H54 (cell line): ENCODE results near the gene NPAS3.

Source experiments
- DNase-seq: peaks from one replicate; pipeline ENCODE4 v3.0.0; 2011; ENCODE audit warnings: low spot score, mixed read lengths; ENCODE audit not compliant: insufficient read length
- FAIRE-seq: peaks from 3 replicates; lab custom pipeline; 2011; peaks lifted over from hg19 to GRCh38; lab: Jason Lieb, UNC
- POLR2A ChIP-seq: IDR thresholded peaks from 2 replicates; pipeline ENCODE4 v1.6.1; 2011; ENCODE audit warnings: low read depth, mild to moderate bottlenecking, low read length

Gene NPAS3

GRCh38 chr14:33510063-33510481 is 571.4 kb downstream of the NPAS3 start:
- no peak for FAIRE-seq
- no peak for DNase-seq
- no peak for TF ChIP-seq POLR2A

GRCh38 chr14:33510991-33511390 is 572.3 kb downstream of the NPAS3 start:
- no peak for TF ChIP-seq POLR2A
- no peak for FAIRE-seq
- DNase-seq = no peak

GRCh38 chr14:33511851-33512640 is 573.4 kb downstream of the NPAS3 start:
- TF ChIP-seq POLR2A = no peak
- no peak for FAIRE-seq
- no peak for DNase-seq

- TF ChIP-seq POLR2A = no peak
- FAIRE-seq (no peak), DNase-seq (no peak)
These were observed 576.8 kb downstream of the NPAS3 start for GRCh38 chr14:33515441-33515840.

GRCh38 chr14:33515899-33516298 is 577.2 kb downstream of the NPAS3 start:
- DNase-seq (no peak), FAIRE-seq (no peak)
- TF ChIP-seq POLR2A = no peak

- FAIRE-seq = no peak
These were observed 578.3 kb downstream of the NPAS3 start for GRCh38 chr14:33516898-33517436.

GRCh38 chr14:33521192-33521591 is 582.5 kb downstream of the NPAS3 start:
- no peak for TF ChIP-seq POLR2A
- no peak for DNase-seq
- no peak for FAIRE-seq

More at GRCh38 chr14:33516898-33517436, 578.3 kb downstream of the NPAS3 start:
- TF ChIP-seq POLR2A = no peak
- DNase-seq = no peak

GRCh38 chr14:33524244-33524643 is 585.6 kb downstream of the NPAS3 start:
- TF ChIP-seq POLR2A = no peak
- FAIRE-seq (no peak), DNase-seq (no peak)

- no peak for TF ChIP-seq POLR2A
- FAIRE-seq (no peak), DNase-seq (no peak)
These were observed 586.9 kb downstream of the NPAS3 start for GRCh38 chr14:33525626-33526025.

GRCh38 chr14:33527023-33527634 is 588.5 kb downstream of the NPAS3 start:
- DNase-seq = no peak
- TF ChIP-seq POLR2A = no peak
- FAIRE-seq = no peak

GRCh38 chr14:33528655-33529054 is 590.0 kb downstream of the NPAS3 start:
- no peak for FAIRE-seq
- TF ChIP-seq POLR2A = no peak
- DNase-seq = no peak

GRCh38 chr14:33529787-33530757 is 591.4 kb downstream of the NPAS3 start:
- FAIRE-seq = no peak
- TF ChIP-seq POLR2A = no peak
- no peak for DNase-seq

GRCh38 chr14:33532553-33532952 is 593.9 kb downstream of the NPAS3 start:
- FAIRE-seq = no peak
- DNase-seq = no peak
- TF ChIP-seq POLR2A = no peak
